ENCODE measurements around the gene MYOD1.

The MYOD1 gene

DNA sequence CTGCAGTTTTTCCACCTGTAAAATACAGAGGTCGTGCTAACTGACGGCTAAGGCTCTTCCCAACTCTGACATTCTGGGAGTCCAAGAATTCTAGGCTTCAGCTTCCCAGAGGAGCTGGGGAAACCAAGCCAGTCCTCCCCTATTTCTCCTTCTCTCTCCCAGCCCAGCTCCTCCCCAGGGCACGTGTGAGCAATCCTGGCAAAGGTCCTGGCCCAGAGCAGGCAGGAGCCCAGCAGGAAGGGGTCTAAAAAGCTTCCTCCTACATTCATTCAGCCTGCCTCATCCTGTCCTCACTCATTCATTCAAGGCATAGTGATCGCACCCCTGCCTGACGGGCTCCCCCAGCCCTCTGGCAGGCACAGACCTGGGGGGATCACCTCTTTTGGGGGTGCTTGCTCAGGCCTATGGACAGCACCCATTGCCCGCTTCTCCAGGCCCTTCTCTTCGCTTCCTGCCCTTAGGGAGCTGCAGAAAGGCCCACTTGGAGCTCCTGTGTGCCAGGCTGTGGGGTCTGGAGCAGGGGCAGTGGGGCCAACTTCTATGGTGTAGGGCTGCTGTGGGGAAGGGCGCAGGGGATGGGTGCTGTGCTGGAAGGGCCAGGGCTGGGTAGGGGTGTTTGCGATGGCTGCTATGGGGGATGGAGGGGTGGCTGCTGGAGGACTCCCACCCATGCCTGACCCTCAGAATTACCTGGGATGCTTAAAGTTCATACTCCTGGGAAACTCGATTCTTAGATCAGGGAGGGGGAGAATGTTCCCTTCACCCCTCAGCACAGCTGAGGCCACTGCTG is 25.0 kb downstream of the MYOD1 start:
- in situ Hi-C loops (cut with MboI; ENCODE audit: low pct_unique_long_range_greater_than_20kb, low sequenced_read_pairs): no loop called here
- no peak for DNase-seq

DNA sequence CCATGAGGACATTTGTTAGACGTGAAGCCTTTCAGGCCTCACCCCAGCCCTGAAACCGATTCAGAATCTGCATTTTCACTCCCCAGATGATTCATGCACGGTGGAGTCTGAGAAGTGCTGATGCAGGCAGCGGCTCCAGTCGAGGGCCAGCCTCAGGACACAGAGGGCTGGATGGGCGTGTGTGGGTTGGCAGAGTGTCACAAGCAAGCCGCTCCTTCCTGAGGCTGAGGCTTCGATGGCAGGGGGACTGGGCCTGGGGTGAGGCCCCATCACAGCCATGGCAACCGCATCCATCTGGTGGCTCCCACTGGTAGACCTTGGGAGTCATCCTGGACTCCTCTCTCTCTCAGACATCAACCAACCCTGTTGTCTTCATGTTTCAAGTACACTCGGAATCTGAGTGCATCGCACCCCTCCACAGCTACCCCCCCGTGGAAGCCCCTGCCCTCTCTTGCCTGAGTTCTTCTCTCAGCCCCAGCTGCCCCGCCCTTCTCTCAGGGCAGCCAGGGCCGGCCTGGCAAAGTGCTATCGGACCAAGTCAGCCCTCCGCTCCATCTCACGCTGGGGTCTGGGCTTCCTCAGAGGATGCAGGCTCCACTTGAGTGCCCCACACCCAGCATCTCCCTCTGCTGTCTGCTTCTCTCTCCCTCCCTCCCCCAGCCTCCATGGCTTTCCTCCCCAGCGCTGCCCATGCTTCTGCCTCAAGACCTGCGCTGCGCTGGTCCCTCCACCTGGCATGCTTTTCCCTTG is 25.8 kb downstream of the MYOD1 start:
- DNase-seq: no peak
- in situ Hi-C loops (cut with MboI; ENCODE audit: low pct_unique_long_range_greater_than_20kb, low sequenced_read_pairs): no loop called here

DNA sequence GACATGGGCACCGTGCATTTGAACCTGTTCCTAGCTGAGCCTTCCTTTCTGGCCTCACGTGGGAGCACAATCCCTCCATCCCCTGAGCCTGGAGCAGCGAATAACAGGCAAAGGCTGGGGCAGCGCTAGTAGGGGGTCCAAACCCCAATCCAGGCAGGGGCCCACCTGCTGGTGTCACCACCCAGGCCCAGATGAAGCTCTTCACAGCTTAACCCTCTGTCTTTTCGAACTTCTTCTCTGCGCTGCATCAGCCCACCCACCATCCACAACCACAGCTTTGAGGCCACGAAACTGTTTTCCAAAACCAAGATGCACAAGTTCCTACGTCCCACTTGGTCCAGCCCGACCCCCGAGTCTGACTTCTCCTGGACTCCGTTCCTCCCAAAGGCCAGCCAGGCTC is 26.7 kb downstream of the MYOD1 start:
- no peak for DNase-seq
- in situ Hi-C loops (cut with MboI; ENCODE audit: low pct_unique_long_range_greater_than_20kb, low sequenced_read_pairs): no loop called here

DNA sequence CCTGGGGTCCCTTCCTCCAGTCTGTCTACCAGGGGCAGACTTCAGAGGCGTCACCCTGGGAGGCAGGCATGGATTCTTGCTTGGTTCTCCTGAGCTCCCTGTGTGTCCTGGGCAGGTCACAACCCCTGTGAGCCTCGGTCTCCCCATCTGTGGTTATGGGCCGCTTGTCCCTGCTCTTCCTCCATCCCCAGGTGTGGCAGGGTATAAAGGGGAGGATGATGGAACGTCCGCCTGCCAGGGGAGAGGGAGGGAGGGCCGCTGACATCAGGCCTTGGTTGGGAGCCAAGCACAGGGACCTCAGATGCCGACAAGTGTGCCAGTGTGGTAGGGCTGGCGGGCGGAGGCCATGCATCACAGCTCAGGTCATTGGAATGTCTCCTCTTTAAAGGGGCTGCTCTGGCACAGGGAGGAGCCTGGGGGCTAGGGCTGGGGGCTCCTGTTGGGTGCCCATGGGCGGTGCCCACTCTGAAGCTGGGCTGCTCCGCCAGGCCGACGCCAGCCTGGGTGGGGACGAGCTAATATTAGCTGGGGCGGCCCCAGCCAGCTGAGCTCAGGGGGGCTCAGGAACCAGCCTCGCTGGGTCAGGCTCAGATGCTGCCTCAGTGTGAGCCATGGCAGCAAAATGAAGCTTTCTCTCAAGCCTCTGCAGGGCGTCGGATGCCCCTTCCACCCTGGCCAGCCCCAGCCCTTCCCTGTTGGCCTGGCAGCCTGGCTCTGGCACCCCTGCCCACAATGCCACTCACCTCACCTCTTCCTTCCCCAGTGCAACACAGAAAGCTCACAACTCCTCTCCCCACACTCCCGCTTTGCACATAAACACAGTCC is 28.0 kb downstream of the MYOD1 start:
- in situ Hi-C loops (cut with MboI; ENCODE audit: low pct_unique_long_range_greater_than_20kb, low sequenced_read_pairs): no loop called here
- no peak for DNase-seq

DNA sequence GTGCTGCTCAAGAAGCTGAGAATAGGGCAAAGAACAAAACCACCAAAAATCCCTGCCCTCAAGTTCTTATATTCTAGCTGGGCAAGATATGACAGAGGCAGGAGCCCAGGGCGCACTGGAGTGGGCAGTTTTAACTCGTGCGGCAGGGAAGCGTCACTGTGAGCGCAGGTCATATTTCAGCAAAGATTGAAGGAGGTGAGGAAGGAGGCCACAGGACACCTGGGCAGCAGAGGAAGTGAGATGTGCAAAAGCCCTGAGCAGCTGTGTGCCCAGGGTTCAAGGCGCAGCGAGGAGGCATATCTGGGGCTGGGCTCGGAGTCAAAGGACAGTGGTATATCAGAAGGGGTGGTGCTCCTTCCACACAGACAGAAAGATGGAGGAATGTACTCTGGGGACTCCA is 28.7 kb downstream of the MYOD1 start:
- in situ Hi-C loops (cut with MboI; ENCODE audit: low pct_unique_long_range_greater_than_20kb, low sequenced_read_pairs): no loop called here
- no peak for DNase-seq

DNA sequence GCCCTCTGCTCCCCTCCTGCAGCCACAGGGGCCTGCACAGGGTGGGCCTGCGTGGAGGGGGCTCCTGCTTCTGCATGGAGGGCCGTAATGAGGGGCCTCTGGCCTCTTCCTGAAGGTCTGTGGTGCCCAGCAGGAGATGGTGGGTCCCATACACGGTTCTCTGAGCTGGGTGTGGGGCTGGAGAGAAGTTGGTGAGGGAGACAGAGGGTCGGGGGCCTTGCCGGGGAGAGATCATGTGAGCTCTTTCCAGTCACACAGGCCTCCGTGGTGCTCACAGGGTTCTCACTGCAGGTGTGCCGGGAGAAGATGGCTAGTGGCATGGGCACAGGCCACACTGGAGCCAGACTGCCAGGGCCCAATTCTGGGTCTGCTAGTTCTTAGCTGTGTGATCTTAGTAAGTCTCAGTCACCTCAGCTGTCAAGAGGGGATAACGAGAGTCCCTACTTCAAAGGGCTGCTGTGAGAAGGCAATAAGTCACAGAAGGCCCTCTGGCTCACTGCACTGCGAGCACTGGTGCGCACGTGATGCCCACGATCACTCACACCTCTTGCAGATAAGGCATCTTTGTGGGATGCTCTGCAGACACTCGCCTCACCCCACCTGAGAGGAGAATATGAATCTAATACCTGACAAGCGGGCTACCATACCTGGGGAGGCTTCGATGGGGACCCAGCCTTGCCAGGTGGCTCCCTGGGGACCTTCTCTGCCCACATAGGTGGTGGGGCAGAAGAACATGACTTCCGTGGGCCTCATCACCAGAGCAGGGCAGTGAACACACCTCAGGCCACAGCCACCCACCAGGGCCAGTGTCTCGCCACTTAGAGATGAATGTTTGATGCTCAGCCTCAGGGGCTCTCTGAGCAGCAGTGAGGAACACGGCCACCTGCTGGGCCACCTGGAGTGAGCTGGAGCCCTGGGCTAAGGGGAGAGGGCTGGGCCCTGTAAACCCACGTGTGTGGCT is 29.7 kb downstream of the MYOD1 start:
- no peak for DNase-seq
- in situ Hi-C loops (cut with MboI; ENCODE audit: low pct_unique_long_range_greater_than_20kb, low sequenced_read_pairs): no loop called here

DNA sequence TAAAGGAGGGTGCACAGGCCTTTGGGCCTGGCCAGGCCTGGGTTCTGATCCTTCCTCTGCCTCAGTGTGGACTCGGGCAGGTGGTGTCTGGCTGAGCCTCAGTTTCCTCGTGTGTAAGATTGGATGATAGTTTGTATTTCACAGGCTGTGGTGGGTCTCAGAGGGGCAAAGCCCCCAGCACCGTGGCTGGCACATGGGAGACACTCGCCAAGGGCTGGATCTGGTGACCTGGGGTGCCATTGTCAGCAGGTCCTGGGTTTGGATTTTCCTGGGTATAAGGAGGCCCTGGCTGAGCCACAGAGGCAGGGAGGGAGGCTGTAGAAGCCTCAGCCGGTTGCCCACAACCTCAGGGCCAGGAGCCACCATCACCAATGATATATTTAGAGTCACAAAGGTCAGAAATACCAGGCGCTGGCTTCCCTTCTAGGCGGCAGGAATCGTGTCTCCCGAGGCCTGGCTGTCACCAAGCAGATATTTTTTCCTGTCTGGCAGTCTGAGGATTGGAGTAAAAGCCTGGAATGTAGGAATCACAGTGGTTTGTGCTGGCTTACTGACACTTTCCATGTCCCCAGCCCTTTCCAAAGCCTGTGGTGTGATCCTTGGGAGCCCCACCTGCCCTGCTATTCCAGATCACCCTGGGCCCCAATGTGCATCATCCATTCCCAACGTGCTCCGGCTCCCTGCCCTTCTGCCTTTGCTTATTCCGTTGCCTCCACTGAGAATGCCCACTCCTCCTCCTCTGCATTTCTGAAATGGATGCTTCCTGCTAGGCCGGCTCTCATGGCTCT is 30.8 kb downstream of the MYOD1 start:
- no peak for DNase-seq
- in situ Hi-C loops (cut with MboI; ENCODE audit: low pct_unique_long_range_greater_than_20kb, low sequenced_read_pairs): no loop called here

DNA sequence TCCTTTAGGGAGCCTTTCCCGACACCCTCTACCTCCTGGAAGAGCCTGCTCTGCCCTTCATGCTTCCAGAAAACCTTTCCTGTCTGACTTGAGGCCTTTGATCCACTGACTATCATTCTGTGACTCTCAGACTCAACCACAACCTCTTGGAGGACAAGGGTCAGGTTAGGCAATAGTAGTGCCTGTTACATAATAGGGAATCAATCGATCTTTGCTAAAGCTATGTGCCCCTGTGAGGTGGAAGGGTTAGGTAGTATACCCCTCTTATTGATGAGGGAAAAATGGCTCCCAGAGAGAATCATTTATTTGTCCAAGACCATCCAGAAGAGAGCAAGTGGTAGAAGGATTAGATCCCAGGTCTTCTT is 31.4 kb downstream of the MYOD1 start:
- no peak for DNase-seq
- in situ Hi-C loops (cut with MboI; ENCODE audit: low pct_unique_long_range_greater_than_20kb, low sequenced_read_pairs): no loop called here

DNA sequence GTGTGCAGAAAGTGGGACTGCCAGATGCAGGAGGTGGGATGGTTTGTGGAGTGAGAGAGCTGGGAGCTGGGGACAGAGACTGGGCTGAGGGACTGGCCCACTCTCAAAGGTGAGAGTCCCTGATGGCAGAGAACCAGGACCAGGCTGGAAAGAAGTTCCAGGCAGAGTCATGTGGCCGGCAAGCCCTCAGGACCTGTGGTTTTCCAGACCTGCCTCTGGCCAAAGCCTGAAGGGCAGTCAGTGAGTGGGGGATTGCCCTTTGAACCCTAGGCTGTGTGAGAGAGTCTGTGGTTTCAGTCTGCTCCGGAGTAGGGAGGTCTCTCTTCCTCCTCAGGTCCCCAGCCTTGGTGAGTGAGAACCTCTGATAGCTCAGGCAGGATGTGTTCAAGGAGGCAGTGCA is 32.2 kb downstream of the MYOD1 start:
- no peak for DNase-seq
- in situ Hi-C loops (cut with MboI; ENCODE audit: low pct_unique_long_range_greater_than_20kb, low sequenced_read_pairs): no loop called here

DNA sequence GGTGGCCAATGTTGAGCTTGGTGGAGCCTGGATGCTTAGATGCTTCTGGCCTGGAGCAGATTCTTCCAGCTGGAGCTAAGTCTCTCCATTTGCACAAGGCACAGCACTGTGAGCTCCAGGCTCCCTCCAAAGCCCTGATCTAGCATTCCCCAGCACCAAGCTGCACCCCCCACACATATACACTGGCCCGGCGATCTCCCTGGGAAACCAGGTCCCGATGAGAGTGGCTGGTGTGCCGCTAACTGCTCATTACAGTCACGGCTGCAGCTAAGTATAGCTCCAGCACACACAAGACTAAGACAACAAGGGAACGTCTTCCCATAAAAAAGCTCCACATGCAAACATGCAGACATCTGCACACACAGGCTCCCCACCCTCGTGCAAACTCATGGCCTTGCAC is 32.8 kb downstream of the MYOD1 start:
- no peak for DNase-seq
- in situ Hi-C loops (cut with MboI; ENCODE audit: low pct_unique_long_range_greater_than_20kb, low sequenced_read_pairs): no loop called here

DNA sequence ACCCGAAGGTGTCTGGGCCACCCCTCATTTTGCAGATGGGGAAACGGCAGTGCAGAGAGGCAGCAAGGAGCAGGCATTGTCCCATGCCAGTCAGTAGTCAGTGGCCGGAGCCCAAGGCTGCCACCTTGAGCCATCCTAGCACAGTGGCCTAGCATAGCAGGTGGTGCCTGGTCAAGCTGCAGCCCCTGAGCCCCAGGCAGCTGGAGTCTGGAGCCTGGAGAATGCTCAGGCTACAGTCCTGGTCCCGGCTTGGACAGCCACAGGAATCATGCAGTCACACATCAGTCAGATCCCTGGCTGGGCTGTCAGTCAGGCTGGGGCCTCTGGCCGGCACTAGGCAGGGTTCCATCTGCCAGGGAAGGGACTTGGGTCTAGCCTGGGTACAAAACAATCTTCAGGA is 33.8 kb downstream of the MYOD1 start:
- in situ Hi-C loops (cut with MboI; ENCODE audit: low pct_unique_long_range_greater_than_20kb, low sequenced_read_pairs): no loop called here
- no peak for DNase-seq

DNA sequence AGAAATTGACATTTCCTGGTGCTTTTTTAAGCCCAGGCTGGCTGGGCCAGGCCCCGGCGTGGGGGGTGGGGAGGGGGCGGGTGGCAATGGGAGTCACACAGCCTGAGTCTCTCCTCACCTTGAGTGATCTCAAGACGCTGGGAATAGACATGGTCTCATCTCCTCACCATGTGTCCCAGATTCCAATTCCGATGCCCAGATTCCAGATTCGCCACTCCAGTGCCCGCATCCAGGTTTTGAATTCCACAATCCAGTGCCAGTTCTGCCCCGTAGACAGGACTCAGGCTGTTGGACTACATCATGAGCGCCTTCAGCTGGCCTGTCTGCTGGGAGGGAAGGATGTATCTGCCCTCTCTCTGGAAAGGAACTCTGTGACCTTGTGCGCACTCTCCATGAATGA is 34.3 kb downstream of the MYOD1 start:
- no peak for DNase-seq
- in situ Hi-C loops (cut with MboI; ENCODE audit: low pct_unique_long_range_greater_than_20kb, low sequenced_read_pairs): no loop called here

DNA sequence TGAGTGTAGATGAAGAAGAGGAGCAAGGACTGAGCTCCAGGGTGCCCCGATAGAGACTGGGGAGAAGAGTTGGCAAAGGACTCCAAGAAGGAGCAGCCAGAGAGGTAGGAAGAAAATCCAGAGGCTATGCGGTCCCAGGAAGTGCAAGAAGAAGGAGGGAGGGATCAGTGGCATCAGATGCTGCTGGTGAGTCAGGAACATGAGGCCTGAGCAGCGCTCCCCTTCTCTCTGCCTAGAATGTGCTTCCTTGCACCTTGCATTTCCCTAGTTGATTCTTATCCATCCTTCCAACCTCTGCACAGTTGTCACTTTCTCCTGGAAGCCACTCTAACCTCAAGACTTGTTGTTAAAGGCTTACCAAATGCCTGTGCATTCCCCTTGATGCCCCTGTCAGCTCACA is 36.5 kb downstream of the MYOD1 start:
- no peak for DNase-seq
- in situ Hi-C loops (cut with MboI; ENCODE audit: low pct_unique_long_range_greater_than_20kb, low sequenced_read_pairs): no loop called here

DNA sequence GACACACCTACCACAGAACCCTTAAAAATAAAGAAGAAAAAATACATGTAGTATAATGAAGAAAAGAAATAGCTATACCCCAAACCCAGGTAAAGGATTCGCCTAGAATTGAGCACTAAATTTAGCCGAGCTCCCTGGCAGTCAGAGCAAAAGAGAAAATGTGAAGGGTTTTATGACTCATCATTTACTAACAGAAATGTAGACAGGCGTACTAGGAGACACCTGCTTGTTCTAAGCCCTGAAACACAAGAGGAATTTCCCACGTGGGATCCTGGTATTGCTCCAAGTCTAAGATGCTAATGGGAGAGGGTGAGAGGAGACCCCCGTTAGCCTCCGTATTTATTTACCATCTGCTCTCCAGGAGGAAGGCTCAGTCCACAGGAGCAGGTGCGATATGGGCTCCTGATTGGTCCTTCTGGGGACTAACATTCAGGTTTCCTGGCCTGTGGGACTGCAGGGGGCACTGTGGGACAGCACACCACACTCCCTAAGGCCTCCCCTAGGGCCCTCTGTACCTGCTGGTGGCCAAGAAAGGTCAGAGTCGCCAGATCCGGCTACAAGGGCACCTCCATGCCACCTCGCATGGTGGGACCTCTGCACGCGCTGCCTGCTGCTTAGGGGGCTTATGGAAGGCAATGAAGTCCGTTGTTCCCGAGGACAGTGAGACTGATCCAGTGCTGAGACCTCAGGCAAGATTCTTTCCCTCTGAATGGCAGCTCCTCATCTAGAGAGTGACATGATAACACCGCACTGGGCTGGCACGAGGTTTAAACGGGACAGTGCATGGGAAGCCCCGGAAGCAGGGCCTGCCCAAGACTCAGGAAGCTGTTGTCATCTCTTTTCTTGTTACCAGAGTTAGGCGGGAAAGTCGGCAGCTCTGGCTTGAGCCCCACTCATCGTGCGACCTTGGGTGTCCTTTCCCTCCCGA is 41.0 kb downstream of the MYOD1 start:
- DNase-seq: peak; percentile 66
- in situ Hi-C loops (cut with MboI; ENCODE audit: low pct_unique_long_range_greater_than_20kb, low sequenced_read_pairs): no loop called here

DNA sequence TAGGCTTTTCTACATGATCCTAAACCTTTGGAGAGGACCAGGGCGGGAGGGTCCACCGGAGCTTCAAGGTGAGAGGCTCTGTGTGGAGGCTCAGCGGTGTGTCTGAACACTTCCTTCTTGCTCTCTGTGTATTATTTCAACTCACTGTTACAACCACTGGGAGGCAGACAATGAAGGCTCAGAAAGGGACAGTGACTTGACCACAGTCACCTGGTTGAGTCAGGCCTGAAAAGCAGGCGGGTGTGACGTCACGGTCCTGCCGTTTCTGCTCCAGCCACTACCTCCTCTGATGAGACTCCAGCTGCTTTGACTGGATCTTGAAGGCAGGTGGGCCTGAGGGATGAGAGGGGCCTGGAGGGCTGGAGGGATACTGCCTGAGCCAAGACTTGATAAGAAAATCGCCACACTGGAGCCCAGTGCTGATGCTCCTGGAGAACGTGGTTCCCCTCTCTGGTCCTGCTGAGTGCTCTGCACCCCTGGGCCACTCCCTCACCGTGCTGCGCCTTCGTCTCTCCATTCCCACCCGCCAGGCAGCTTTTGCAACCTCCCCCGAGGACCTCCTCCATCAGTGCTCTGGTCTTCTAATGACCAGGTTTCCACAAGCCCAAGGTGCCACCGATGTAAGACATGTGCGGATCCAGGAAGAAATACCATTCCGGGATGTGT is 43.1 kb downstream of the MYOD1 start:
- in situ Hi-C loops (cut with MboI; ENCODE audit: low pct_unique_long_range_greater_than_20kb, low sequenced_read_pairs): no loop called here
- DNase-seq: no peak

DNA sequence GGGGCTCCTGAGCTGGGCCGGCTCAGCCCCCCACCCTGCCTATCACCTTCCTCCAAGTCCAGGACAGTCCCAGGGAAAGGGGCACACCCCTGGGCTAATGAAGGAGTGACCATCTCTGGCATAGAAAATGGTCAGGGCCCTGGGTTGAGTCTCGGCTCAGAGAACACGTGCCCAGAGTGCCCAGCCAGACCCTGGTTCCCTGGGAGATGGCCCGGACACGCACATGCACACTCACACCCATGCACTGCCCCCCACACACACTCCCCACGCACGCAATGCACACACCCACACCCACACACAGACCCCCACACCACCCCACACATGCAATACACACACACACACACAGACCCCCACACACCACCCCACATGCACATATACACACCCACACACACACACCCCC is 43.9 kb downstream of the MYOD1 start:
- DNase-seq: no peak
- in situ Hi-C loops (cut with MboI; ENCODE audit: low pct_unique_long_range_greater_than_20kb, low sequenced_read_pairs): no loop called here

DNA sequence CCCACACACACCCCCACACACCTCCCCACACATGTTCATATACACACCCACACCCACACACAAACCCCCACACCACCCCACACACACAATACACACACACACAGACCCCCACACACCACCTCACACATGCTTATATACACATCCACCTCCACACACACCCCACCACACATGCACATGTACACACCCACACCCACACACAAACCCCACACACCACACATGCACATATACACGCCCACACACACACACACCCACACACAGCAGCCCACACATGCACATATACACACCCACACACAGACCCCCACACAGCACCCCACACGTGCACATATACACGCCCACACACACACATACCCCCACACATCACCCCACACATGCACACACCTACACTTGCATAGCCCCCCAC is 44.3 kb downstream of the MYOD1 start:
- in situ Hi-C loops (cut with MboI; ENCODE audit: low pct_unique_long_range_greater_than_20kb, low sequenced_read_pairs): no loop called here
- no peak for DNase-seq

Measured in KBM-7 (cell line).